ENCODE data around the gene UNC119. TPM values are rescaled to one million over a fixed set of nuclear protein-coding genes. Genes with fewer than 3 reads are reported as not detected.
"Not testable (repeated sequence)": the region's sequence is repeated elsewhere in the genome, so short reads cannot be mapped to it uniquely, and the experiment has no call there.

UNC119 gene
- total RNA-seq, 1 donor from 2014 or later, result 16.0 TPM

GRCh38 chr17:28528327-28529012 lies 24.0 kb downstream of the UNC119 start:
- no peak for DNase-seq (ENCODE audit: low spot score)
- intact Hi-C loops (cut with DNase I), result no loop called here

GRCh38 chr17:28527859-28528258 lies 24.6 kb downstream of the UNC119 start:
- DNase-seq (ENCODE audit: low spot score), result no peak

GRCh38 chr17:28527181-28527681 lies 25.2 kb downstream of the UNC119 start:
- no peak for DNase-seq (ENCODE audit: low spot score)
- intact Hi-C loops (cut with DNase I), result no loop called here

More at GRCh38 chr17:28527859-28528258, 24.6 kb downstream of the UNC119 start:
- intact Hi-C loops (cut with DNase I), result no loop called here

- intact Hi-C loops (cut with DNase I), result no loop called here
- no peak for DNase-seq (ENCODE audit: low spot score)
These were observed 26.0 kb downstream of the UNC119 start for GRCh38 chr17:28526381-28526780.

- intact Hi-C loops (cut with DNase I), result no loop called here
- no peak for DNase-seq (ENCODE audit: low spot score)
These were observed 27.7 kb downstream of the UNC119 start for GRCh38 chr17:28524476-28525424.

GRCh38 chr17:28523876-28524275 lies 28.5 kb downstream of the UNC119 start:
- DNase-seq (ENCODE audit: low spot score), result no peak
- intact Hi-C loops (cut with DNase I), result no loop called here

- intact Hi-C loops (cut with DNase I), result no loop called here
- DNase-seq (ENCODE audit: low spot score), result no peak
These were observed 29.2 kb downstream of the UNC119 start for GRCh38 chr17:28523186-28523585.

GRCh38 chr17:28522281-28522680 lies 30.1 kb downstream of the UNC119 start:
- intact Hi-C loops (cut with DNase I); DNase-seq (ENCODE audit: low spot score): not testable (repeated sequence)

GRCh38 chr17:28521311-28522085 lies 30.9 kb downstream of the UNC119 start:
- intact Hi-C loops (cut with DNase I), result no loop called here
- DNase-seq (ENCODE audit: low spot score), result no peak

- intact Hi-C loops (cut with DNase I), result no loop called here
- DNase-seq (ENCODE audit: low spot score), result no peak
These were observed 31.7 kb downstream of the UNC119 start for GRCh38 chr17:28520687-28521086.

GRCh38 chr17:28519236-28519635 lies 33.2 kb downstream of the UNC119 start:
- intact Hi-C loops (cut with DNase I), result no loop called here
- no peak for DNase-seq (ENCODE audit: low spot score)

- DNase-seq (ENCODE audit: low spot score), result no peak
- intact Hi-C loops (cut with DNase I), result no loop called here
These were observed 33.8 kb downstream of the UNC119 start for GRCh38 chr17:28518578-28518977.

GRCh38 chr17:28518132-28518531 lies 34.3 kb downstream of the UNC119 start:
- no peak for DNase-seq (ENCODE audit: low spot score)
- intact Hi-C loops (cut with DNase I), result no loop called here

GRCh38 chr17:28515518-28515917 lies 36.9 kb downstream of the UNC119 start:
- intact Hi-C loops (cut with DNase I), result no loop called here
- DNase-seq (ENCODE audit: low spot score), result no peak

- DNase-seq (ENCODE audit: low spot score), result no peak
- intact Hi-C loops (cut with DNase I), result no loop called here
These were observed 37.8 kb downstream of the UNC119 start for GRCh38 chr17:28514561-28515002.

GRCh38 chr17:28513476-28513875 lies 38.9 kb downstream of the UNC119 start:
- intact Hi-C loops (cut with DNase I), result no loop called here
- DNase-seq (ENCODE audit: low spot score), result no peak

- intact Hi-C loops (cut with DNase I), result no loop called here
- DNase-seq (ENCODE audit: low spot score), result no peak
These were observed 40.5 kb downstream of the UNC119 start for GRCh38 chr17:28511858-28512461.

GRCh38 chr17:28509789-28510188 lies 42.6 kb downstream of the UNC119 start:
- intact Hi-C loops (cut with DNase I), result no loop called here
- no peak for DNase-seq (ENCODE audit: low spot score)

- intact Hi-C loops (cut with DNase I), result no loop called here
- DNase-seq (ENCODE audit: low spot score), result no peak
These were observed 44.2 kb downstream of the UNC119 start for GRCh38 chr17:28508211-28508724.
